H1 (cell line): ENCODE measurements around the gene CHST9. TPM values are rescaled to one million over a fixed set of nuclear protein-coding genes. Genes with fewer than 3 reads are reported as not detected.

Experiments used
- ASH2L ChIP-seq: fragments of 200-600, 300-600 bp; sonication (generic); IDR thresholded peaks from one replicate; pipeline ENCODE4 v1.7.1; 2017; ENCODE audit warnings: low read length
- JUND ChIP-seq: IDR thresholded peaks from 2 replicates; pipeline ENCODE4 v1.6.1; 2011; ENCODE audit warnings: mild to moderate bottlenecking, improper control_type of control experiment, low read length
- RFX5 ChIP-seq: IDR thresholded peaks from 2 replicates; pipeline ENCODE4 v1.6.1; 2011; ENCODE audit warnings: low read depth, low read length, improper control_type of control experiment, borderline replicate concordance
- TCF12 ChIP-seq: IDR thresholded peaks from 2 replicates; pipeline ENCODE4 v1.6.1; 2011; ENCODE audit warnings: low read depth, mild to moderate bottlenecking, low read length
- polyA plus RNA-seq, 7 experiments: library from polyadenylated mRNA; depleted of rRNA in 3 of 7; stranded (reverse) in 5 of 7; unstranded in 2 of 7; fragments of >200 nt in 5 of 7; fragments of 200-250 nt in 2 of 7; gene quantifications; 1 replicate in 5 of 7; 2 replicates in 1 of 7; 4 replicates in 1 of 7; pipeline versions ENCODE4 v1.2.1 to v1.2.3, GENCODE V29; 2011 to 2013; ENCODE audit warnings: missing spikeins in 2 of 7, mixed read lengths in 2 of 7
- total RNA-seq: library from RNA; stranded (reverse); fragmentation: NEBNext Ultra II Directional; extraction: Animal tissue kit (Norgen Biotek cat#: 25700); gene quantifications from 2 replicates; pipeline ENCODE4 v1.2.1, GENCODE V29; 2021

Gene CHST9
- total and polyA plus RNA-seq, 2 of the 8 experiments (the other 6 are each of a cell fraction or from before 2014, with no cell fraction given), result 3.2 to 24.3 TPM

DNA sequence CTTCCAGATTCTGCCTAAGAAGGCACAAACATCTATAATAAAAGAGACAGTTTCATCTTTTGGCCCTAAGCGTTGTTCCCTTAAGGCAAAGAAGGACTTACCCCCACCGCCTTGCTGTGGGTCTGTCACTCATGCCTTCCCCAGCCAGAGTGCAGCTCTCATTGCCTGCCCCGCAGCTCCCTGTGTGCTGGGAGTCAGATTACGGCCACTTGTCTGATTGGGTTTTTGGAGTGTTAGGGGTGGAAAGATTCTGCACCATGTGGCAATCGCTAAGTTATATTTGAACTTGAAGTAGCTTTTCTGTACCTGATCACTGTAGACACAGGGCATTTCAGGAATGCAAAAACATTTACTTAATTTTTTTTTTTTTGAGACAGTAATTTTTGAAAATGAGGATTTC is 319.6 kb downstream of the CHST9 start, which contains the start of gene AQP4 (continued):
- TF ChIP-seq ASH2L (no peak), TCF12 (no peak), RFX5 (no peak), JUND (no peak)
